NCI-H1092 (cell line): ENCODE results near the gene HELZ2.
"Not testable (repeated sequence)": the region's sequence is repeated elsewhere in the genome, so short reads cannot be mapped to it uniquely, and the experiment has no call there.

Experiments used
- DNase-seq: peaks from one replicate; lab custom pipeline; 2025; lab: John Stamatoyannopoulos, UW

Gene HELZ2

DNA sequence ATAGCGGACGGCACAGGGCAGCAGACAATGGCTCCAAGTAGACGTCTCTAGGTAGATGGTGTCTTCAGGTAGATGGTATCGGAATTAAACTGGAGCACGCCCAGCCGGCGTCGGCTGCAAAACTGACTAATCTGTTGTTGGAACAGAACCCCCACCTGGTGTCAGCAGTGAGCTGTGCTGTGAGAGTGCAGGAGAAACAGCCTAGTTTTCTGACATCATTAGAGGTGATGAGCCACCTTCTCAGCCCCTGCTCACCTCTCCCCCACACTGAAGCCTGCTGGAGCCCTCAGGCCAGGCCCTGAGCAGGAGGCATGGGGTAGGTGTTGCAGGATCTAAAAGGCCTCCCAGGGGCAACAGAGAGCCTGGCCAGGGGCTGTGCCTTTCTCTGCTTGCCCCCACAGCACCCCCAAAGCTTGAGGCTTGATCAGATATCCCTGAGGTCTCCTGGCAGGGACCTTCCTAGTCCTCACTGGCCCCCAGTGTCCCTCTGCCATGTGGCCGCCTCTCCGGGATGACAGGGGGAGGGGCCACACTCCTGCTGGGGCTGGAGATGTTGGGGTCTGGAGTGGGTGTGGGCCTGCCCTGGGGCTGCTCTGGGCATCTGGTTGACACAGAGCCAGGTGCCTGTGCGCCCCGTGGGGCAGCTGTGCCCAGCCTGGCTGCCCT, 6.9 kb upstream of the HELZ2 start:
- no peak for DNase-seq

DNA sequence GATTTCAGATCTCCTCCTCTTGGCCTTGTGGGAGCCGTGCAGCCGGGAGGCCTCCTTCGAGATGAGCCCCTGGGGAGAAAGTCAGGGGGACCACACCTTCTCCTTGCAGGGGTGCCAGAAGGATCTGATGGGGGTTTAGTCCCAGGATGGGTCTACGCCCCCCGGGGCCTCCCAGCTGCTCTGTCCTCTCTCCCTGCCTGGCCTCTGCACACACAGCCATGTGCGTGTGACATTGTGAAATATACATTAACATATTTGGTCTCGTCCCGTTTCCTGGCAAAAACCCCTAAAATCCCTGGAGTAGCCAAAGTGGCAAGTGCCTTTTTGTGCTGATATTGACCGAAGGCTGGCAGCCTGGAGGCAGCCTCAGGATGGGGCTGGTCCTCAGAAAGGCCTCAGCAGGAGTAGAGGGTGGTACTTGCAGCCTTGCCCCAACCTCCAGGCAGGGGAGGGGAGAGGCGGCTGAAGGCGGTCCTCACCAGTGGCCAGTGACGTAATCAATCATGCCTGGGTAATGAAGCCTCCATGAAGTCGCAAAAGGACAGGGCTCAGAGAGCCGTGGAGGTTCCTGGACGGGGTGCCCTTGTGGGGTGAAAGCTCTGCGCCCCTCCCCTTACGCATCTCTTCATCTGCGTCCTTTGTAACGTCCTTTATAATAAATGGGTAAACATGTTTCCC, 5.1 kb upstream of the HELZ2 start:
- DNase-seq = no peak

DNA sequence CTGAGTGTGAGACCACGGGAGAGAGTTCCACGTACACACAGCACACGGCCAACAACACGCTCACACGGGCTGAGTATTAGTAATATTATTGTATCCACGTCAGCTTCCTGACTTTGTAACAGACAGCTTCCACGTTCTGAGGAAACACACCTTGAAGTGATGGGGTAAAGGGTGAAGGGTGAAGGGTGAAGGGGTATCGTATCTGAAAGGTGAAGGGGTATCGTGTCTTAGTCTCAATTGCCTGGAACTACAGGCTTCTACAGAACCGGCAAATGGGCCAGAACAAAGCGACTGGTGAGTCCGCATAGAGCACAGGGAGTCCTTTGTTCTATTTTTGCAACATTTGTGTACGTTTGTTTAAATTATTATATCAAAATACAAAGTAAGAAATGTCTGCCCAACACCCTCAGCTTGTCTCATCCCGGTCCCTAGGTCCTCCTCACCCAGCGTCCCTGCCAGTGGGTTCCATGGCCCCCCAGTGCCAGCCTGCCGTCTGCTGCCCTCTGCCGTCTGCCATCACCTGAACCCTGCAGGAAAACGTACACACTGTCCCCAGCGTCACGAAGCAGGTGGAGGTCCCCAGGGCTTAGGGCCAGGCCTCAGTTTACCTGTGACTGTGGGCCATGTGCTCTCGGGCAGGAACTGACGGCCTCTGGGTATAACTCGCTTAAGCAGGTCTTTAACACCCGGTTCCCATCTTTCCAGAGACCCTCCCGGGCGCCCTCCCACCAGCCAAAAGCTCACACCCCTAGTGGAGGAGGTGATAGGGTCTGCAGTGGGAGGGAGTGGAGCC, 4.4 kb upstream of the HELZ2 start:
- no peak for DNase-seq

DNA sequence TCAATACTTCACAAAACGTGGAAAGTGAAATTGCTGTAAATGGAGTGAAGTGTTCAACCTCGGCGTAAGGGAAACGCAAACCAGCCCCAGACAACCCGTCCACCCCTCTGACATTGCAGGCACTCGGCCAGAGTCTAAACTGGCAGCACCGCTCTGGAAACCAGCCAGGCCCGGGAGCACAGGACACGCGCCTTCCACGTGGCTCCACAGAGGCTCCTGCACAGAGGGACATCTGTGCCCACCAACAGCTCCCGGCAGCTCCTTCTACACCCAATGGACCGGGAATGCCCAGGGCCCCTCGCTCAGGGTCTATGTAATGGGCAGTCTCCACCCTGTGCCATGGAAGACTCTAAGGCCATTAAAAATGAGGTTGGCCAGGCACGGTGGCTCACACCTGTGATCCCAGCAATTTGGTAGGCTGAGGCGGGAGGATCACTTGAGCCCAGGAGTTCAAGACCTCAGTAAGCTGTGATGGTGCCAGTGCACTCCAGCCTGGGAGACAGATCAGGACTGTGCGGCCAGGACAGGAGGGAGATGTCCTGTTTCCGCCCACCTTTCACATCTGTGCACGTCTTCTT, 3.4 kb upstream of the HELZ2 start:
- peak; percentile 65 for DNase-seq

DNA sequence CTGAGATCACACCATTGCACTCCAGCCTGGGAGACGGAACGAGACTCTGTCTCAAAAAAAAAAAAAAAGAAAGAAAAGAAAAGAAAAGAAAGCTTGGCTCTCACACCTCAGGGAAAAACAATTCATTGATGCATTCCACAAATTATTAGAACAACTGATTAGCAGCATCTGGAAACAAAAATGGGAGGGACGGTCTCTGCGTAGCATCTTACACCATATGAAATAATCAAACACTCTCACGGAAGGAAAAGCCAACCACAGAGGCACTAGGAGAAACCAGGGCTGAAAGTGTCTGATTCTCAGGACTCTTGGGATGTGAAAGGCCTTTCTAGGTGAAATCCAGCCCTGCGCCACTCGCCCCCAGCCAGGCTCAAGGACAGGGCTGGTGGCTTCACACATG, 2.3 kb upstream of the HELZ2 start:
- no peak for DNase-seq

DNA sequence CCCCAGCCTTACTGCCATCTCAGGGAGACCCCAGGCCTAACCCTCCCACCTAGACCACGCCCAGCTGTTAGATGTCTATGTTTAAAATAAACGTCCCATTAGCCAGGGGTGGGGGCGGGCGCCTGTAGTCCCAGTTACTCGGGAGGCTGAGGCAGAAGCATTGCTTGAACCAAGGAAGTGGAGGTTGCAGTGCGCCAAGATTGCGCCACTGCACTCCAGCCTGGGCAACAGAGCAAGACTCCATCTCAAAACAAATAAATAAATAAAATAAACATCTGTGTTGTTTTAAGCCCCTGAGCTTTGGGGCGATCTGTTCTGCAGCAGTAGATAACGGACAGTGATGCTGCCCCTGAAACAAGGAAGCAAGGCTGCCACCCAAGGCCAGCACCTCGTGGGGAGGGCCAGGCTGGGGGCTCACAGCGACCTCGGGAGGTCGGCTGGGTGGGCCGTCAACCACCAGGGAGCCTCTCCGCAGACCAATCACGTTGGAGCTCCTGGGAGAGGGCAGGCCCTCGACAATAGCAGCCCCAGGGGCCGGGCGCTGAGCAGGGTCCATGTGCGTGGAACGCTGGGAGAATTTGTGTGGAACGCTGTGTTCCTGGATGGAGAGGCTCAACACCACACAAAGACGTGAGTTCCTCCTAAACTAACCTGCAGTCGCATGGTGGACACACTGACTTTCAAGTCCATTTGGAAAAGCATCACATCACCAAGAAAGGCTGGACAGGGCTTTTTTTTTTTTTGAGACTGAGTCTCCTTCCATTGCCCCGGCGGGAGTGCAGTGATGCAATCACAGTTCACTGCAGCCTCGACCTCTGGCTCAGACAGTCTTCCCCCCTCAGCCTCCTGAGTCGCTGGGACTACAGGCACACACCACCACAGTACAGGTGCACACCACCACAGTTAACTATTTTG, 1.0 kb upstream of the HELZ2 start:
- no peak for DNase-seq

DNA sequence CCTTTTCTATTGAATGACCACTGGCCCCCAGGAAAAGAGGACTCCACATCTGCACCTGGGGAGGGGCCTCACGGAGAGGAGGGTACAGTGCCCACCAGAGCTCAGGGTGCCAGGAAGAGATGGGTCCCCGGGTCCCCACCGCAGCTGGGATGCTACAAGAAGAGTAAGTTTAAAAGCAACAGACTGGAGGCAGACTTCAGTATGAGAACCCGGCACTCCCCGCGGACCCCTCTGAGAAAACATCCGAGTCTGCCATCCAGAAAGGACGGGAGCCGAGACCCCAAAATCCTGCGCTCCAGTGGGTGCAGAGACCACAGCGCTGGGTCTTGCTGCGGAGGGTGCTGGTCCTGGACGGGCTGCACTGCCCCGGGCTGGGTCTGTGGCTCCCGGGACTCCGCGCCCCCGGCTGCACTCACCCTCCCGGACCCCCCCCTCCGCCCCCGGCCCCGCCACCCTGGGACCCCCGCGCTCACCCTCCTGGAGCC, 350 bp downstream of the HELZ2 start:
- no peak for DNase-seq

DNA sequence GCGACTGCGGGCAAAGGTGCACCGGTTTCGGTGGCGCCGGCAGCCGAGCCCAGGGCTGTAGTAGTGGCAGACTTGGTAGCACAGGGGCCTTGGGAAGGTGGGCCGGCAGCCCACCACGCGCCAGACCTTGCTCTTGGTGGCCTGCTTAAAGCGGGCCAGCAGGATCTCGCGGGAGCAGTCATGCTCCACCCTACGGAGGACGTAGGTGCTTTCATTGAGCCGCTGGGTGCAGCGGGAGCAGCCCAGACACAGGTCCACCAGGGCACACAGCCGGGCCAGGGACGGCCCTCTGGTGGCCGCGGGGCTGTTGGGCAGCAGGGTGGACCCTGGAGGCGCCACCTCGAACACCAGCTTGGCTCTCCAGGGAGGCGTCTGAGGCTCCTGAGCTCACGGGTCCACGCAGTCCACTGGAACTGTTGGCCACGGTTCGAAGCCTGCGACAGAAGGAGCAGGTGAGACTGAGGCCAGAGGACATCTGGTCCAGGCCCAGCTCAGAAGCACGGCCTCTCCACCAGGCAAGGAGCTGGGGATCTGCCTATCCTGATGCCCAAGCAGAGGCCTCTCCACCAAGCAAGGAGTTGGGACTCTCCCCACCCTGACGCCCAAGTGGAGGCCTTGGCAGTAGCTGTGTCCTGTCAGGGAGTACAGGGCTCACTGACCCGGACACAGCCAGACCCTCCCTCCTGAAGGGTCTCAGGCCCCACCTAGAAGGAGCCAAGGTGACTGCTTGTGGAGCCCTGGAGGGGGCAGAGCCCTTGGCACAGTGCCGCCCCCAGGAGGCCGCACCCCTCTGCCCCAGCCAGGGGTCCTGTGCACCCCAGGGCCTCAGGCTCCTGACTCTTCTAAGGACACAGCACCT, 1.0 kb downstream of the HELZ2 start:
- DNase-seq = no peak

DNA sequence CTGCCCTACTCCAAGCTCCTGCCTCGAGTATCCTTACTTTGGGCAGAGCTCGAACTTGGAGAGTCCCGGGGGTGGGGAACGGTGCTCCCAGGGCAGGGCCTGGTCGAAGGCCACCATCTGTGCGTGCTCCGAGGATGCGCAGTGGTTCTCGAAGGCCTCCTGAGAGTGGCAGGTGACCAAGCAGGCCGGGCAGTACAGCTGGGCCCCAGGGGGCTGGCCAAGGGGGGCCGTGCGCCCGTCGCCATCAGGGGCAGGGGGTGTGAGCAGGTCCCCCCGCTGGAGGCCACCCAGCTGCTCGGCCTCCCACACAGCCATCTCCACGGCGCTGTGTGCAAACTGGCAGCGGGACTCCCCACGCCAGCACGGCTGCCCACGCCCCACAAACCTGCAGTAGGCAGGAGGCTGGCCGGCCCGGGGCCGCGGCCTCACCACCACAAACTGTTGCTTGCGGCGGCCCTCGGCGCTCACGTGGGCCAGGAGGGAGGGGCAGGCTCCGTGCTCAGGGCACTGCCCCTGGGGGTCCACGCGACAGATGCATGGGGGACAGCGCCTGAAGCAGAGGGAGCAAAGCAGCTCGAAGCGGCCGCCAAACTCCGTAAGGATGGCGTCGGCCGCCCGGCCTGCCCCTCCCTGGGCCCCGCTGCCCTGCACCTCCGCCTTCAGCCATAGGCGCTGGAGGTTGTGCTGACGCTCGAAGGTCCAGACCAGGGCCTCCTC, 1.8 kb downstream of the HELZ2 start:
- no peak for DNase-seq

DNA sequence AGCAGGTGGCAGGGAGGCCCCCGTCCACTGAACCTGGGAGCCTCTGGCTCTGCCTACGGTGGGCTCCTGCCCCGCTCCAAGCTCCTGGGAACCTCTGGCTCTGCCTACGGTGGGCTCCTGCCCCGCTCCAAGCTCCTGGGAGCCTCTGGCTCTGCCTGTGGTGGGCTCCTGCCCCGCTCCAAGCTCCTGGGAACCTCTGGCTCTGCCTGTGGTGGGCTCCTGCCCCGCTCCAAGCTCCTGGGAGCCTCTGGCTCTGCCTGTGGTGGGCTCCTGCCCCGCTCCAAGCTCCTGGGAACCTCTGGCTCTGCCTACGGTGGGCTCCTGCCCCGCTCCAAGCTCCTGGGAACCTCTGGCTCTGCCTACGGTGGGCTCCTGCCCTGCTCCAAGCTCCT, 3.0 kb downstream of the HELZ2 start:
- DNase-seq = not testable (repeated sequence)

DNA sequence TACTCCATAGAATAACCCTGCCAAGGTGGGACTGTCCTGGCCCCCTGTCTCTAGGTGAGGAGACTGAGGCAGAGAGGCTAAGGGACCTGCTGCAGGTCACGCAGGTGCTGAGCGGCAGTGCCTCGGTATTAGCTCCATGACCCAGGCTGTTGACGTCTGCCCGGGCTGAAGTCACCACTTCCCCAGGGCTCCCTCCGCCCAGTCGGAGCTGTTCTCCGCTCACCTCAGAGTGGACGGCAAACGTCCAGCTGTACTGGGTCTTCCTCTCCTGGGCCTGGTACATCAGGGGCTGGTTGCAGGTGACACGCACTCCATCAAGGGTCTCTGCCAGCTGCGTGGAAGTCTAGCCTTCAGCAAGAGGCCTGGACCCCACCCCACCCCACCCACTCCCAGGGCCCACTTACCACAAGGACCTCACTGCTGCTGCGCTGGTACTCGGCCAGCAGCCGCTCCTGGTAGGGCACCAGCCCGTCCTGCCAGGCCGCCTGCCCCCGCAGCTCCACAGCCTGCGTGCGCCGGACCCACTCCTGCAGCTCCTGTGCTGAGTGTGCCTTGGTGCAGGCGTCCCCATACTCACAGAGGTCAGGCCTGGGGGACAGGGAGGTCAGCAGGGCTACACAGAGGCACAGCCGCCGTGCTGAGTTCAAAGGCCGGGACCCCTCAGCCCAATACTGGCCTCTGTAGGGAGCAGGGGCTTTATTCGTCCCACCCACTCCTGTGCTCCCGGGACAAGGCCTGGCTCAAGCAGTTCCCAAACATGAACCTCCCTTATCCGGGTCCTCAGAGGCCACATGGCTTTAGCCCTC, 3.6 kb downstream of the HELZ2 start:
- no peak for DNase-seq

DNA sequence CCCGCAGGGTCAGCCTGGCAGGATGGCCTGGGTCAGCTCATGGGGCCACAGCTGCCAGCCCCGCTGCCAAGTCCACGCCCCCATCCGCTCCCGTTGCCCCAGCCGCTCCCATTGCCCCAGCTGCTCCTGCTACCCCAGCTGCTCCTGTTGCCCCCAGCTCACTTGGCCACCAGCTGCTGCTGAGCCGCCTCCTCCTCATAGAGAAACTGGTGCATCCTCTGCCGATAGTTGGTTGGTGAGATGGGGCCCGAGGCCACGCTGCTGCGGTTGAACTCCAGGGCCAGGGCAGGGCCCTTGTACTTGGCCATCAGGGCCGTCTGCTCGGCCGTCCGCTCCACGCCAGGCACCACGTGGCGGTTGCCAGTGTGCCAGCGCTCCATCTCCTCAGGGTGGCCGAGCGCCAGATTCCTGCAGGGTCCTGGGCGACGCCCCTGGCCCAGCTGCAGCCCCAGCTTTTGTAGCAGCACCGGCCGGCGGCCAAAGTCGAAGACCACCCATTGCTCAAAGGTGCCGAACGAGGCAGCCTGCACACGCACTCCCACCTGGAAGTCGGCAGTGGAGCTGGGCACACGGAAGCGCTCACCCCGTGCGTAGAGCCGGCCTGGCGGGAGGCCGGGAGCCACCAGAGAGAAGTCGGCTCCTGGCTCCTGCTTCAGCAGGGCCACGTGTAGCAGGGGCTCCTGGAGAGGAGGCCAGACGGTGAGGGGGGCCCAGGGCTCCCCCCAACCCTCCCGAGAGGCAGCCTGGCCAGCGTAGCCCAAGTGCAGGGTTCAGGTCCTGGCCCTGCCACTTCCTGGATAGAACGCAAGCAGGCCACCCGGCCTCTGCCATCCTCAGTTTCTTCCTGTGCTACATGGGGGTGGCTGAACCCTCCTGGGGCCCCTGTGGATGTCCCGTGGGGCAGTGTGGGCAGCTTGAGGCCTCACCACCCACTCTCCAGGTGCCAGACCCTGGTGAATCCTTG, 4.8 kb downstream of the HELZ2 start:
- DNase-seq = peak; percentile 28

DNA sequence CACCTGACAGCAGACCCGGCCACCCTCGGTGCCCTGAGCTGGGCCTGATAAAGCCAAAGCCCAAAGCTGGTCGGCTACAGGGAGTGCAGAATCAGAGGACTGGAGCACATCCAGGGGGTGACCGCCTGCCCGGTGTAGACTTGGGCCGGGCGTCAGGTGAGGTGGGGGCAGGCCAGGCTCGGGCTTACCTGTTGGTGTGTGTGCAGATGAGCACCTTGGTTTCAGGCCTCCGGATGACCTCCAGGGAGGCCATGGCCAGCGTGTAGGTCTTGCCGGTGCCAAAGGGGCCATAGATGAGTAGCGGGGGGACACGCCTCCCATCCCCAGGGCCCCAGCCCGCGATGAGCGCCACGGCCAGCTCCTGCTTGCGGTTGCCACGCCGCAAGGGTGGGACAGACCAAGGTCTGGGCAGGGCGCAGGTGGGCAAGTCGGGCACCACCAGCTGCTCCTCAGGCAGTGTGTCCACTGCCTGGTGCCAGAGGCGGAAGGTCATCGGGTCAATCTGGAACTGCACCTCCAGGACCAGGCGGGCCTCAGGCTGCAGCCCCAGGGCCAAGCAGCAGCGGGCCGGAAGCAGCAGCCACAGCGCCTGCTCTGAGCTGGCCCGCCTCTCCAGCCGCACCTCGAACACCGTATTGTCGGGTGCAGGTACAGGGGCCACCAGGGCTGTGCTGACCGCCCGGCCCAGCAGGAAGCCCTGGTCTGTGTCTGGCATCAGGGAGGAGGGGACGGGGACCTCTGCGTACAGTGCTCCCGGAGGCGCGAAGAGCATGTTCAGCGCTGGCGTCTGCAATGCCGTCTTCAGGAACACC, 5.7 kb downstream of the HELZ2 start:
- no peak for DNase-seq

DNA sequence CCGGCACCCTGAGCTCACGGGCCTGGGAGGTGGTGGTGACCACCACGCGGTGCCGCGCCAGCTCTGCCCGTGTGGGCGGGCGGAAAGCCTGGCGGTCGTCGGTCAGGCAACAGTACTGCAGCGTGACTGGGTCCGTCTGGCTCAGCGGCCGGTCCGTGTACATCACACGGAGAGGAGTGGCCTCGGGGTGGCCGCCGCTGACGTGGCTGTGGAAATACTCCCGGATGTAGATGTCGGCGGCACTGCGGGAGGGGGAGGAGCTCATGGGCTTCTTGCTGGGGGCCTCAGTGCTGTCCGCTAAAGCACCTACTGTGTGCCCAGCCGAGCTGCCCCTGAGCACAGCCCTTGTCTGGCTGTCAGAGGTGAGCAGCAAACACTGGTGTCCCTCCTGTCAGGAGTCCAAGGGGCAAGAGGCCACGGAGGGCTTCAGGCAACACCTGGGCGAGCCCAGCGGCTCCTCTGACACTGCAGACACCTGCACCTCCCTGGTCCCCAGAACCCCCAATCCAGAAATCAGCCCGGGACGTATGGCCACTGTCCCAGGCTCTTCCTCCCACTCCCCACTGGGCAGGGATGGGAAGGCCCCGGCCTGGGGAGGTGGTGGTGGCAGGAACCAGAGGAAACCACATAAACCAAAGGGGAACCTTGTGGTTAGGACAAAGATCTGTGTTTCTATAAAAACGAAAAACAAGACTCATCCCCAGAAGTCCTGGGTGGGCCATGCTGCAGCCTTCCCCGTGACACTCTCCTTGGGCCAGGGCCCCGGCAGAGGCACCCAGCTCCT, 6.5 kb downstream of the HELZ2 start:
- no peak for DNase-seq

DNA sequence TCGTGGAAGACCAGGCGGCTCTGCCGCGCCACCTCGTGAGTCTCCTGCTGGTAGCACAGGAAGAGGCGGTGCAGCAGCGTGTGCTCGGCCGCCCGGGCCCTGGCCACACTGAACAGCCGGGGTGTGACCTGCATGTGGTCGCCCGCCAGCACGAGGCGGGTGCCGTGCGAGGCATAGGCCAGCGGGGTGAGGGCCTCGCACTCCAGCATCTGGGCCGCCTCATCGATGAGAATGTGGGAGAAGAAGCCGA, 7.0 kb downstream of the HELZ2 start:
- DNase-seq = no peak

DNA sequence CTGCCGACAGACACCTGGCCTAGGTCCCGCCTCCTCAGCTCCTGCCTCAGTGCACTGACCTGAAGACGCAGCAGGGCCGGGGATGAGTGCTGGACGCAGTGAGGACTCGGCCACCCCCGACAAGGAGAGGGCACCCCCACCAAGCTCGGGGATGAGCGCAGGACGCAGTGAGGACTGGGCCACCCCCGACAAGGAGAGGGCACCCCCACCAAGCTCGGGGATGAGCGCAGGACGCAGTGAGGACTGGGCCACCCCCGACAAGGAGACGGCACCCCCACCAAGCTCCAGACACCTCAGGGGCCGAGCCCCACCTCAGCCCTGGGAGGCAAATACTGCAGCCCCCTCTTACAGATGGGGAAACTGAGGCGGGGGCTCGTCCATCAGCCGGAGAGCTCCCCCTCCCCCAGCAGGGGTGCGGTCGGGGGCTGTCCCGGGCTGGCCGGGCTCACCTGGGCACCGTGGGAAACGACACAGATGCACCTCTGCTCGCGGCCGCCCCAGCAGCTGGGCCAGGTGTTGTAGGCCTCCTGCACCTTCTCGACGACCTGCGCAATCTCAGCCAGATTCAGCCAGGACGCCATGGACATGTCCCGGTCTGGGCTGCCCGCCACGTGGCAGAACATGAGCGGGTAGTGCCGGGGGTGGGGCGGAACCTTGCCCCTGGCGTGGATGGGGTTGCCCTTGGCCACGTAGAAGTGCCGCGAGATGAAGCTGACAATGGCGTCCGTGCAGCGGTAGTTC, 7.5 kb downstream of the HELZ2 start:
- no peak for DNase-seq
